Upper lobe of left lung (tissue), 6 donors: ENCODE data around the gene RFX2. TPM values are rescaled to one million over a fixed set of nuclear protein-coding genes. Genes with fewer than 3 reads are reported as not detected.
A peak's percentile ranks its signal among the peaks of the same experiment; 100 is the strongest.

Experiments used
- ATAC-seq, 2 donors: fragments of 200-7000 bp; cut with Tn5 transposase; one replicate each; pipeline ENCODE4 v1.9.1; 2022; ENCODE audit warnings: mild to moderate bottlenecking in 2 of 2, moderate library complexity in 2 of 2; ENCODE audit not compliant: low FRiP score in 2 of 2
- DNase-seq, 2 donors: peaks; one replicate each; pipeline ENCODE4 v3.0.0-alpha.2; 2019 to 2020
- H3K27ac ChIP-seq, 4 donors: fragments of 200-600 bp; sonication (generic); one replicate each; pipeline ENCODE4 v1.5.1; 2016 to 2019
- H3K27me3 ChIP-seq, 4 donors: fragments of 200-600 bp; sonication (generic); one replicate each; pipeline ENCODE4 v1.5.1; 2017 to 2019
- H3K36me3 ChIP-seq, 4 donors: fragments of 200-600 bp; sonication (generic); one replicate each; pipeline ENCODE4 v1.5.1; 2016 to 2019
- H3K4me1 ChIP-seq, 4 donors: fragments of 200-600 bp; sonication (generic); one replicate each; pipeline ENCODE4 v1.5.1; 2018 to 2019
- H3K4me3 ChIP-seq, 4 donors: fragments of 200-600 bp; sonication (generic); one replicate each; pipeline ENCODE4 v1.5.1; 2017 to 2019; ENCODE audit warnings: mild to moderate bottlenecking in 2 of 4, moderate library complexity in 1 of 4
- H3K9me3 ChIP-seq, 4 donors: fragments of 200-600 bp; sonication (generic); one replicate each; pipeline ENCODE4 v1.5.1; 2018 to 2019
- EP300 ChIP-seq, 4 donors: sonication (generic); formaldehyde crosslinking; IDR thresholded peaks; one replicate each; pipeline ENCODE4 v1.5.1; 2017; ENCODE audit warnings: antibody characterized with exemption in 4 of 4, control low read depth in 2 of 4
- POLR2A ChIP-seq, 4 donors: fragments of 450-650 bp; IDR thresholded peaks; one replicate each; pipeline ENCODE4 v1.5.1; 2016 to 2017; ENCODE audit warnings: antibody characterized with exemption in 4 of 4, mild to moderate bottlenecking in 2 of 4
- POLR2AphosphoS5 ChIP-seq, 2 donors: sonication (generic); formaldehyde crosslinking; IDR thresholded peaks; one replicate each; pipeline ENCODE4 v1.5.1; 2017; ENCODE audit warnings: antibody characterized with exemption in 2 of 2
- WGBS, 2 donors: methylation state at CpG; one replicate each; pipeline ENCODE4 v1.1.5; 2017 to 2018; 5-methylcytosine and 5-hydroxymethylcytosine counted together
- total RNA-seq, 6 donors: library from RNA; depleted of rRNA in 4 of 6; stranded (reverse); fragments of >200 nt in 4 of 6; gene quantifications; one replicate each; pipeline versions ENCODE4 v1.1.0 to v1.2.1, GENCODE V29; 2016 to 2021
- TF ChIP-seq, protein P1 (sequence below), 6 experiments: fragments of 450-650 bp in 4 of 6; fragments of 200-600 bp in 2 of 6; sonication (generic) in 2 of 6; IDR thresholded peaks; one replicate each; pipeline ENCODE4 v1.5.1; 2016 to 2019; ENCODE audit warnings: antibody characterized with exemption in 6 of 6
- donor health status: DM: no; HTN: no; CAD: no; lungs with moderate emphysema.
- donor health status: DM: no; HTN: yes; CAD: no; lungs with severe emphysema.

RFX2 gene
- total RNA-seq, 6 donors from 2014 or later, result 14.3 to 111 (median 28.6) TPM

DNA sequence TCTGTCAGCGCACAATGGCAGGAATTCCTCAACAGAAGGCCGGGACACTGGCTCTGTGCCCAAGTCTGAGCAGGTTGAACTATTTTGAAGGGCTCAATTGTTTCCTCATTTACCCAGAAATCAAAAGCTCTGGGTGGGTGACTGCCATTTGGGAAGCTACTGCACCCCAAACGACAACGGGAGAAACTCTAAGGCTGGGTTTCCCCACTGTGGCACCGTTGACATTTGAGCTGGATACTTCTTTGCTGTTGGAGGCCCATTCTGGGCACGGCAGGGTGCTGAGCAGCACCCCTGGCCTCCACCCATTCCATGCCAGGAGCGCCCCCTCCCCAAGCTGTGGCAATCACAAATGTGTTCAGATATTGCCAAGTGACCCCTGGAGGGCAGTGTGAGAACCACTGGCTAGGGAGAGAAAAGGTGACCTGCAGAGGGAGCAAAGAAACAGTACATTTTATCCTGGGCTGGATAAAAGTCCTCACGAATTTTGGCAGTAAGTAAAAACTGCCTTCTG lies 62.5 kb downstream of the RFX2 start:
- Histone ChIP-seq H3K27ac (no peak overlapping the region), H3K4me1 (peaks cover 0 to 19% (median 10%) of the 10 kb centered on the region in 4 donors), H3K27me3 (no peaks in the 10 kb centered on the region), H3K9me3 (no peaks in the 10 kb centered on the region), H3K4me3 (no peak overlapping the region), H3K36me3 (peaks cover 0 to 16% (median 12%) of the 10 kb centered on the region in 4 donors)
- TF ChIP-seq POLR2A (IDR thresholded peaks at IDR 0.05), result no peak
- TF ChIP-seq, protein P1, sequence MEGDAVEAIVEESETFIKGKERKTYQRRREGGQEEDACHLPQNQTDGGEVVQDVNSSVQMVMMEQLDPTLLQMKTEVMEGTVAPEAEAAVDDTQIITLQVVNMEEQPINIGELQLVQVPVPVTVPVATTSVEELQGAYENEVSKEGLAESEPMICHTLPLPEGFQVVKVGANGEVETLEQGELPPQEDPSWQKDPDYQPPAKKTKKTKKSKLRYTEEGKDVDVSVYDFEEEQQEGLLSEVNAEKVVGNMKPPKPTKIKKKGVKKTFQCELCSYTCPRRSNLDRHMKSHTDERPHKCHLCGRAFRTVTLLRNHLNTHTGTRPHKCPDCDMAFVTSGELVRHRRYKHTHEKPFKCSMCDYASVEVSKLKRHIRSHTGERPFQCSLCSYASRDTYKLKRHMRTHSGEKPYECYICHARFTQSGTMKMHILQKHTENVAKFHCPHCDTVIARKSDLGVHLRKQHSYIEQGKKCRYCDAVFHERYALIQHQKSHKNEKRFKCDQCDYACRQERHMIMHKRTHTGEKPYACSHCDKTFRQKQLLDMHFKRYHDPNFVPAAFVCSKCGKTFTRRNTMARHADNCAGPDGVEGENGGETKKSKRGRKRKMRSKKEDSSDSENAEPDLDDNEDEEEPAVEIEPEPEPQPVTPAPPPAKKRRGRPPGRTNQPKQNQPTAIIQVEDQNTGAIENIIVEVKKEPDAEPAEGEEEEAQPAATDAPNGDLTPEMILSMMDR (IDR thresholded peaks at IDR 0.05), result peak; percentile 37 to 68 (median 50)
- ATAC-seq (peak; percentile 39 to 69), DNase-seq (no peak)
- 37 to 54% methylated on average over 8 of the region's 8 CpGs for WGBS, 2 donors

DNA sequence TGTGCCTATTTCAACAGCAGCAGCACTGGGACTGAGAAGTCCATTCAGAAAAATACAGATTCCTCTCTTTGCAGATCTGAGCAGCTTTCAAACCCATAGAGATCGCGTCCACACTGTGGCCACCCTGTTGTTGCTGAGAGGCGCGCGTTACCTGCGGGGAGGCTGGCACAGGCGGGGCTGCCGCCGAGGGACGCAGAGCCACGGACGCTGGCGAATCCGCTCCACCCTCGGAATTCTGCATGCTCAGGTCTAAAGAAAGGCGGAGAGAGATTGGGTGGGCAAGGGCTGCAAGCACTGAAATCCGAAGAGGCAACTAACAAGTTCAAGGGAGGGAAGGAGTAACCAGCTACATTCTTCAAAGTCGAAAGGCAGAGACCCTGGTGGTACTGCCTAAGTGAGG lies 63.0 kb downstream of the RFX2 start:
- Histone ChIP-seq H3K27ac (no peak overlapping the region), H3K27me3 (no peaks in the 10 kb centered on the region), H3K4me1 (peaks cover 0 to 19% (median 10%) of the 10 kb centered on the region in 4 donors), H3K9me3 (no peaks in the 10 kb centered on the region), H3K4me3 (no peak overlapping the region), H3K36me3 (peaks cover 0 to 19% (median 17%) of the 10 kb centered on the region in 4 donors)
- DNase-seq (peak in 1 of 2 donors; percentile 74), ATAC-seq (no peak)
- 88 to 90% methylated on average over 18 of the region's 18 CpGs for WGBS, 2 donors
- no peak for TF ChIP-seq POLR2AphosphoS5 (IDR thresholded peaks at IDR 0.05)
- TF ChIP-seq EP300 (IDR thresholded peaks at IDR 0.05), result no peak
- TF ChIP-seq, protein P1 (IDR thresholded peaks at IDR 0.05), result no peak
- TF ChIP-seq POLR2A (IDR thresholded peaks at IDR 0.05), result no peak

DNA sequence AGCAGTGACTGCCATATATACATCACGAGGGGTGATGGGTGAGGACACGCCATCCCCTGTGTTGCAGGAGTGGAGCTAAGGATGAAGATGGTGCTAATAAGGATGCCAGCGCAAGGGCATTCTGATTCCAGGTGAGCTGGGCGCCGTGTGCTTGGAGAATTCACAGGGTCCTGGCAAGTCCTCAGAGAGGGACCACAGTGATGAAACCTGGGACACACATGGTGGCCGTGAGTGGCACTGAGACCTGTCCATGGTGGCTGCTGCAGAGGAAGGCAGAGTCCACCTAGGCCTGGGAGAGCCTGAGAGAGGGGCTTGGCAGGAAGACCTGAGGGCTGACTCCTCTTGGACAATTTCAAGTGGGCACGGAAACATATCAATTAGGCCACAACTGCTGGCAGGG lies 65.2 kb downstream of the RFX2 start:
- Histone ChIP-seq H3K4me1 (peaks cover 0 to 19% (median 10%) of the 10 kb centered on the region in 4 donors), H3K27me3 (no peaks in the 10 kb centered on the region), H3K9me3 (no peaks in the 10 kb centered on the region), H3K27ac (no peak overlapping the region), H3K4me3 (no peak overlapping the region), H3K36me3 (peaks cover 0 to 30% (median 21%) of the 10 kb centered on the region in 4 donors)
- 95 to 97% methylated on average over 6 to 7 of the region's 7 CpGs for WGBS, 2 donors
- no peak for DNase-seq
- TF ChIP-seq, protein P1 (IDR thresholded peaks at IDR 0.05), result no peak
- no peak for TF ChIP-seq POLR2AphosphoS5 (IDR thresholded peaks at IDR 0.05)
- ATAC-seq, result no peak

DNA sequence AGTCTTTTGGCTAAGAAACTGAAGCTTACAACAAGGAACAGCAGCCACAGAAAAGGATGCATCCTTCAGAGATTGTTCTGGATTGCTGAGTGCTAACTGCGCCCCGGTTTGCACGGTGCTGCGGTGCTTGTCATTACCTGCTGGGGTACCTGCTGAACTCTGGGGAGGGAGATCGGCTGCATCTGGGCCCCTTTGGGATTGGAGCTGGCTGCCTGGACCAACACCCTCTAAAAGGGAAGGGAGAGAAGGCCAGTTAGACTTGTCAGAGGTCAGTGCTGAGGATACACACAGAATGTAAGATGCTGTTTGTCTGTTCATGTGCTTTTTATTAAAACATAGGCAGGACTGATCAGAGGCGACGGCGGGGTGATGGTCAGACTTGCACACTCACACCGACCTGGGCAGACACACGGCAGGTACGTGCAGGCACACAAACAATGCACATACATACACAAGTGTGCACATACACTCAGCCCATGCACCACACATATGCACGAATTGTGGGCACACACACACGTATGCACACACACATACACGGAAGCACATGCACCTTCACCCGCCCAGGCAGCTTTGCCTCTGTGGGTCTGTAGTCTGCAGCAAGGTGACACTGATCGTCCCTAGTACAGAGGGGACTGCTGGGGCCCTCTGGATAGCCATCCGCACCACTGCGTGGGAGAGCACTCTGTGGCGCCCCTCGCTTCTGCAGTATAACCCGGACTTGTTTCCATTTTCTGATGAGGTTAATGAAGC lies 66.1 kb downstream of the RFX2 start:
- Histone ChIP-seq H3K27me3 (no peaks in the 10 kb centered on the region), H3K4me1 (peaks cover 0 to 17% (median 10%) of the 10 kb centered on the region in 4 donors), H3K4me3 (no peak overlapping the region), H3K36me3 (peaks cover 0 to 38% (median 28%) of the 10 kb centered on the region in 4 donors), H3K9me3 (no peaks in the 10 kb centered on the region), H3K27ac (no peak overlapping the region)
- 94 to 98% methylated on average over 15 to 21 of the region's 21 CpGs for WGBS, 2 donors
- no peak for DNase-seq
- ATAC-seq, result no peak
- TF ChIP-seq POLR2A (IDR thresholded peaks at IDR 0.05), result no peak
- no peak for TF ChIP-seq EP300 (IDR thresholded peaks at IDR 0.05)
- TF ChIP-seq POLR2AphosphoS5 (IDR thresholded peaks at IDR 0.05), result no peak
- TF ChIP-seq, protein P1 (IDR thresholded peaks at IDR 0.05), result no peak
